Subcutaneous adipose tissue (tissue), 4 donors: ENCODE data around the gene REPS2. TPM values are rescaled to one million over a fixed set of nuclear protein-coding genes. Genes with fewer than 3 reads are reported as not detected.

Experiments used
- total RNA-seq, 4 donors: library from RNA; depleted of rRNA; stranded (reverse); fragments of >200 nt; gene quantifications; one replicate each; pipeline ENCODE4 v1.1.0, GENCODE V29; 2016
- TF ChIP-seq, protein P1 (sequence below): fragments of 450-650 bp; IDR thresholded peaks from one replicate; pipeline ENCODE4 v1.5.1; 2016; ENCODE audit warnings: low read depth, mild to moderate bottlenecking, control low read depth, antibody characterized with exemption, moderate library complexity

The REPS2 gene
- total RNA-seq, 4 donors from 2014 or later = 3.3 to 10.3 (median 5.3) TPM

DNA sequence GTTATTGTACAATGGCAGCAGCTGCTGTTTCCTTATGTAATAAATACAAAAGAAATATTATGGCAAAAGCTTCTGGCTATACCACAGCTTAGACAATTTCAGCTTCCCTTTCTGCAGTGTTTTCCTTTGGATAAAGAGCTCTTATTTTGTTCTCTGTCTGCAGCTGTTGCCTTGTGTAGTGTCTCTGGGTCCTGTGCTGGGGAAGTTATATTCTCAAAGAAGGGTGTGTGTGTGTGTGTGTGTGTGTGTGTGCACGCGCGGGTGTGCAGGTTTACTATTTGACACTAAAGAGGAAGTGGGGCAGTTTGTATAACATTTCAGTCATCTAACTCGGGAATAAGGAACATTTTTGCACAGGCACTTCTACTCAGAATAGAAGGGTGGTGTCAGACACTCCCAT is 83.6 kb downstream of the REPS2 start:
- TF ChIP-seq, protein P1, sequence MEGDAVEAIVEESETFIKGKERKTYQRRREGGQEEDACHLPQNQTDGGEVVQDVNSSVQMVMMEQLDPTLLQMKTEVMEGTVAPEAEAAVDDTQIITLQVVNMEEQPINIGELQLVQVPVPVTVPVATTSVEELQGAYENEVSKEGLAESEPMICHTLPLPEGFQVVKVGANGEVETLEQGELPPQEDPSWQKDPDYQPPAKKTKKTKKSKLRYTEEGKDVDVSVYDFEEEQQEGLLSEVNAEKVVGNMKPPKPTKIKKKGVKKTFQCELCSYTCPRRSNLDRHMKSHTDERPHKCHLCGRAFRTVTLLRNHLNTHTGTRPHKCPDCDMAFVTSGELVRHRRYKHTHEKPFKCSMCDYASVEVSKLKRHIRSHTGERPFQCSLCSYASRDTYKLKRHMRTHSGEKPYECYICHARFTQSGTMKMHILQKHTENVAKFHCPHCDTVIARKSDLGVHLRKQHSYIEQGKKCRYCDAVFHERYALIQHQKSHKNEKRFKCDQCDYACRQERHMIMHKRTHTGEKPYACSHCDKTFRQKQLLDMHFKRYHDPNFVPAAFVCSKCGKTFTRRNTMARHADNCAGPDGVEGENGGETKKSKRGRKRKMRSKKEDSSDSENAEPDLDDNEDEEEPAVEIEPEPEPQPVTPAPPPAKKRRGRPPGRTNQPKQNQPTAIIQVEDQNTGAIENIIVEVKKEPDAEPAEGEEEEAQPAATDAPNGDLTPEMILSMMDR = no peak

DNA sequence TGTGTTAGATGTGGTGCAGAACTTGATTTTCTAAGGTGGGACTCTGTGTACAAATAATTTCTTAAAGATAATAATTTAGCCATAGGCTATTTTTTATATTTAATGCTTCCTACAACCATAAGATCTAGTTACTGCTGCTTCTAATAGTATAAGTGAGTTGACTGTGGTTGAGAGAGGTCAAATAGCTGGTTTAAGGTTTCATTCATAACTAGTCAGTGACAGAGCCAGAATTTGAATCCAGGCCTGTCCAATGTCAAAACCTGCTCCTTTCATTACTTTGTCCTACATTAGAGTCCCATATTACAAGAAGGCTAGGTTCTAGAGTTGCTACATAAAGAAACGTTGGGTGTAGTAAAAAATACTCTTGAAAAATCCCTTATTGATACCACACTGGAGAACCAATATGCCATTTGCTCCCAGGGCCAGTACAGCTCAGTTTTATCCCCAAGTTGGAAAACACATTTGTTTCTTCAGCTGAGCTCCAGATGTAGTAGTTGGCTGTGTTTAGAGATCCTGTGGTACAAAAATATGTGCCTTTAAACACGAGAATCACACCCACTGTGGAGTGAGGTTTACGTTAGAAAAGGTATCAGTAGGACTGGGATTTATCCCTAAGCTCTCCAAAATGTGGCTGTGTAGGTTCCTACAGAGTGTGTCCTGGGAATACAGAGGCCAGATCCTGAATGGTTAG is 84.3 kb downstream of the REPS2 start:
- TF ChIP-seq, protein P1 = no peak

DNA sequence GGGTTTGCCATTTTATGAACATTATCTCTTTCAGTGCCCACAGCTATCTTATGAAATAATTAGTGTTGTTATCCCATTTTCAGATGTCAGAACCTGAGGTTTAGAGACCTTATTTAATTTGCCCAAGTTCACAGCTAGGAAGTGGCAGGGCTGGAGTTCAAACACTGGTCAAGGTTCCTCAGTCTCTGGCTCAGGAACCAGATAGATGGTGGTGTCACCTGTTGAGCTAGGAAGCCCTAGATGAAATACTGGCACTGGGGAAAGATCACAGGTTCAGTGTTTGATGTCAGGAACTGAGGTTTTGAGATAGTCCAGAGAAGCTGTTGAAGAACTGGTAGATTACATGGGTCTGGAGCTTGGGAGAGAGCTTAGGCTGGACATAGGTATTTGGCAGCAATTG is 85.4 kb downstream of the REPS2 start:
- TF ChIP-seq, protein P1 = no peak

DNA sequence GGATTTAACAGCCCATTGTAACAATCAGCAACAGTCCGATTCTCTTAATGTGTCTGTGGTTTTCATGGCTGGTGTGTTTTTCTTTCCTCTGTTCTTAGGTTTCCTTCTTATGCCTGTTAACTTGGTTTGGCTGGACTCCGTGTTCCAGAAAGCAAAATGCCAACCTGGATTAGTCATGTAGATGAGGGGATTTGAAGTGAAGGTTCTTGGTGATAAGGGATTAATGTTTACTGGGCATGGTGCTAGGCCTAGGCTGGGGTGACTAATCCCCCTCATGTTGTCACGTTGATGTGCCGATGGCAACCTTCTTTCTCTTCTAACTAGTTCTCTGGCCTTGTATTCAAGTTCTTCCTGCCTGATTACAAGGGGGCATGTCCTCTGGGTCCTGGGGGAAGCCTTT is 85.9 kb downstream of the REPS2 start:
- TF ChIP-seq, protein P1 = no peak

DNA sequence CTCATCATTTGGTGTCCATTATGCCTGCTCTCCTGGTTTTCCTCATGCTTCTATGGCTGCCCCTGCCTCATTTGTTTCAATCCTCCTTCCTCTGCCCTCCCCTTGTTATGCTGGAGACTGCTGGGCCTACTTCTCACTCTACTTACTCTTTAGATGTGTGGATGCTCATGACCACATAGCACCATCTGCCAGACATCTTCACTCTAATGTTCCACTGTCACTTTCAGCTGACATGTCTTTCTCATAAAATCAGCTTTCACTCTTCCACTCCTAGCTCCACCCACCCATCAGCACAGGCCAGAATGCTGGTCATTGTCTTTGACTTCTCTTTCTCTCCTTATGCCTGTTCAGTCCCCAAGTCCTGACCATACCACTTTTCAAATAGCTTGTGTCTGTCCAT is 86.8 kb downstream of the REPS2 start:
- TF ChIP-seq, protein P1 = no peak

DNA sequence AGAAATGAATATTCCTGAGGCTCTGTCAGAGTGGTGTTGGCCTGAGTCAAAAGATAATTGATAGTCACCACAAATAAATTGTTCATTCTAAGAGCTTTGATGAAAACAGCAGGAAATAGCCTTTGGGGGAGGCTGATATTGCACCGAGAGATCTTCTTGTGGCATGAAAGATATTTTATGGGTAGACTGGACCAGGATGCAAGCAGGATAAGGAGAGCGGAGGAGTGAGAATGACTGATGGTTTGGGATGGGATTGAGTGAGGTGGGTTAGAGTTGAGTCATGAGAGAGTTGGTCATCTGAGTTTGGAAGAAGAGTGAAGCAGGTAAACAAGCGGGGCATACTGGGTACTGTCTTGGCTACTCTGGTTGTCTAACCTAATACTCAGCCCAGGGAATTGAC is 88.7 kb downstream of the REPS2 start:
- TF ChIP-seq, protein P1 = no peak

DNA sequence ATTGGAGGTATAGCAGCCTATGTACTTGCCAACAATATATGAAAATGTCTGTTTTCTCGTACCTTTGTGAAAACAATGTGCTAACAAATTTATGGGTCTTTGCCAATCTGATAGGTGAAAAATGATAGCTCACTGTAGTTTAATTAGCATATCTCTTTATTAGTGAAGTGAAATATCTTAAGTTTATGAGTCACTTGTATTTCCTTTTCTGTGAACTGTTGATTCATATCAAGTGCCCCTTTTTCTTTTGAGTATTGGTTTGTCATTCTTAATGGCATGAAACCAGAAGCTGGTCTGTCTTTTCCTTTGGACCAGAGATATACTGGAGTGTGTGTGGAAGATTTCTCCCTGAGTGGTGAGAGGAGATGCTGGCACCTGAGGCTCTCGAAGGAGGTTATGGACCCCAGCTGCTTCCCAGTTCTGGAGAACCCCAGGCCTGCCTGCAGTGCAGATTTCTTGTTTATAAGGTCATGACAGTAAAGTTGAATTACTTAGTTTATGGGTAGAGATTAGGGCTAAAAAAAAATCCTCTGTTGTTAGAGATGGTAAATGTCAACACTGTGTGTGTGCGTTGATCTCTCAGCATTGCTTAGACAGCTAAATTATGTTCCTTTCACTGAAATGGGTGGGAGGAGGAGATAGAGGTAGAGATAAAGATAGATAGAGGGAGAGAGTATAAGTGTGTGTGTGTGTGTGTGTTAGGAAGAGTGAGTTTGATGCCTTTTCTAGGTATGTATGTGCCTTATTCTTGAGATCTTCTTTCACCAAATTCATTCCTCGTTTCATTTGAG is 89.9 kb downstream of the REPS2 start:
- TF ChIP-seq, protein P1 = no peak
